Effector memory CD8-positive, alpha-beta T cell (primary cell): Measurements from ENCODE around the gene MOXD1.
A peak's percentile ranks its signal among the peaks of the same experiment; 100 is the strongest.

Experiments used
- ATAC-seq: fragments of 150-1000 bp; cut with Tn5 transposase; replicated peaks from 2 replicates; pipeline ENCODE4 v1.10.0; 2021; ENCODE audit warnings: mild to moderate bottlenecking, moderate library complexity
- DNase-seq, 3 experiments: peaks; one replicate each; pipeline ENCODE4 v3.0.0; 2021
- H3K27ac Mint-ChIP-seq, 2 donors: one replicate each; pipeline ENCODE4 v1.8.0; 2022; ENCODE audit warnings: mild to moderate bottlenecking in 2 of 2, mixed read lengths in 2 of 2, moderate library complexity in 2 of 2
- H3K27me3 Mint-ChIP-seq, 2 donors: one replicate each; pipeline ENCODE4 v1.8.0; 2022; ENCODE audit warnings: mixed read lengths in 2 of 2
- H3K36me3 Mint-ChIP-seq: one replicate; pipeline ENCODE4 v1.8.0; 2022; ENCODE audit warnings: mild to moderate bottlenecking, moderate library complexity, mixed read lengths; ENCODE audit not compliant: insufficient read depth
- H3K4me1 Mint-ChIP-seq, 2 donors: one replicate each; pipeline ENCODE4 v1.8.0; 2022; ENCODE audit warnings: low read depth in 2 of 2, mixed read lengths in 2 of 2
- H3K4me3 Mint-ChIP-seq, 2 donors: one replicate each; pipeline ENCODE4 v1.8.0; 2022; ENCODE audit warnings: mild to moderate bottlenecking in 2 of 2, mixed read lengths in 2 of 2, moderate library complexity in 2 of 2
- H3K9me3 Mint-ChIP-seq, 2 donors: one replicate each; pipeline ENCODE4 v1.8.0; 2022; ENCODE audit warnings: mixed read lengths in 2 of 2

MOXD1 gene

DNA sequence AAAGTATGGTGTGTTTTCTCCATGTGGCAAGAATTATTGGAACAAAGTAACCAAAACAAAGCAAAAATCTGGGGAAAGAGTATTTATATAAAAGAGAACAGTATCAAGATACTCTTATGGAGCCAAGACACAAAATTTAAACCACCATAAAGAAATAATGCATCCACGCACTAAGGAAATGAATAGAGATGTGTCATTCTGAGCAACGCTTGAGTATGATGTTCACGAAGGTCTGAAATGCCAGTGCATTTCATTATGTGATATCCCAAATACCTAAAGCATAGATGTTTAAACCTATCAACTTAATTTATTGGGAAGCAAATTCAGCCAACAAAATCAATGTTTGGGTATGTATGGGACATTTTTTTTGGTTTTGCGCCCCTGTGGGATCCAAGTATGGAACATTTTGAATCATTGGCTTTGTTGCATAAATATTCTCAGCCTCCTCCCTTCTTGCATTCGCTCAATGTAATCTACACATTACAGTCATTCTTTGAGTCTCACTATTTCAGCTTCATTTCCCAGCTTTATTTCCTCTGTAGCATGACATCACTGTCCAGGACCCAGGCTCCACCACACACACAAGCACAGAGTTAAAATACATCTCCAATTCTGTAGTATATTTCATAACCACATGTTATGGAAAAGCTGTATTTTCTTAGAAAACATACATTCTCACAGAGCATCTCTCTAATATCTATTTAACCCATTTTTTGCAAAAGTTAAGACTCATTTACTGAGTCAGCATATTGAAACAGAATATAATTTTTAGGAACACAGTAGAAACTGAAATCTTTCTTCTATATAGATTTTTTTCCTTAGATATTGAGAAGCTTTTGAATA lies 11.6 kb upstream of the MOXD1 start:
- ATAC-seq, result no peak
- H3K4me3 Mint-ChIP-seq, result no peak overlapping the region
- peaks cover 0 to under 1% of the 10 kb centered on the region in 2 donors for H3K9me3 Mint-ChIP-seq
- no peak for DNase-seq
- no peaks in the 10 kb centered on the region for H3K36me3 Mint-ChIP-seq
- peaks cover 11 to 33% of the 10 kb centered on the region in 2 donors for H3K27me3 Mint-ChIP-seq
- no peaks in the 10 kb centered on the region for H3K4me1 Mint-ChIP-seq
- H3K27ac Mint-ChIP-seq, result no peak overlapping the region

DNA sequence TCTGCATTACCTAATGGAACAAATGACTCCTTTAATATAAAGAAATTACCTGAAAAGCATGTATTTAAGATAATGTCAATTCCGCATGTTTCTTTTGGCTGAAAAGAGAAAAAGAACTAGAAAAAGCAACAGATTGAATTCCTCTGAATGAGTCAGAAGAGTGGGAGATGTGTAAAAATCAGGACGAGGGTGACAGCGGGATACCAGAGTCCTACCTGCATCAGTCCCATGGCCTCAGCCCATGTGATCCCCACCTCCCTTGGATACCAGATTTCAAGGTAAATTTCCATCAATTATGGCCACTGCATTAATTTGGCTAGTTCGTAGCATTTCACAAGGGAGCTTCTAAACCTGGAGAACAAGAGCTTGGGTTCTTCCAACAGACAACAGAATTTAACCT lies 10.0 kb upstream of the MOXD1 start:
- H3K9me3 Mint-ChIP-seq, result no peaks in the 10 kb centered on the region
- H3K27ac Mint-ChIP-seq, result no peak overlapping the region
- DNase-seq (no peak), ATAC-seq (no peak)
- no peaks in the 10 kb centered on the region for H3K36me3 Mint-ChIP-seq
- H3K4me3 Mint-ChIP-seq, result no peak overlapping the region
- no peaks in the 10 kb centered on the region for H3K4me1 Mint-ChIP-seq
- H3K27me3 Mint-ChIP-seq, result peaks cover 13 to 26% of the 10 kb centered on the region in 2 donors

DNA sequence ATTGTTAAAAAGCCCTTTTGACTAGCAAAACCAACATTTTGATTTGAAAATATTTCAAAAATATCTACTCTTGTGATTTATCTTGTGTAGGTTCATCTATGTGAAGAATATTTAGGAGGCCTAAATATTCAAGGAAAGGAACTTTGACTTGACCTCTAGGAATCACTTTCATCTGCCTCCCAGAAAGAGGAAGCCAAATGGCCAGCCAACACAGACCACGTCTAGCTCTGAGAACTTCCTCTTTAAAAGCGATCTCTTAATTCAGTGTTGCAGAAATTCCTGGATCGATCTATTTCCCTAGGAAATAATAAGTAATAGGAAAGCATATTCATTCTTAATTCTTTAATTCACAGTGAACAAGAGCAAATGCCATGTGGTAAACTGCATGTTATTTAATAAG lies 9.6 kb upstream of the MOXD1 start:
- H3K9me3 Mint-ChIP-seq, result no peaks in the 10 kb centered on the region
- peaks cover 18 to 24% of the 10 kb centered on the region in 2 donors for H3K27me3 Mint-ChIP-seq
- H3K4me1 Mint-ChIP-seq, result no peaks in the 10 kb centered on the region
- no peaks in the 10 kb centered on the region for H3K36me3 Mint-ChIP-seq
- no peak overlapping the region for H3K4me3 Mint-ChIP-seq
- no peak overlapping the region for H3K27ac Mint-ChIP-seq
- ATAC-seq (no peak), DNase-seq (no peak)

DNA sequence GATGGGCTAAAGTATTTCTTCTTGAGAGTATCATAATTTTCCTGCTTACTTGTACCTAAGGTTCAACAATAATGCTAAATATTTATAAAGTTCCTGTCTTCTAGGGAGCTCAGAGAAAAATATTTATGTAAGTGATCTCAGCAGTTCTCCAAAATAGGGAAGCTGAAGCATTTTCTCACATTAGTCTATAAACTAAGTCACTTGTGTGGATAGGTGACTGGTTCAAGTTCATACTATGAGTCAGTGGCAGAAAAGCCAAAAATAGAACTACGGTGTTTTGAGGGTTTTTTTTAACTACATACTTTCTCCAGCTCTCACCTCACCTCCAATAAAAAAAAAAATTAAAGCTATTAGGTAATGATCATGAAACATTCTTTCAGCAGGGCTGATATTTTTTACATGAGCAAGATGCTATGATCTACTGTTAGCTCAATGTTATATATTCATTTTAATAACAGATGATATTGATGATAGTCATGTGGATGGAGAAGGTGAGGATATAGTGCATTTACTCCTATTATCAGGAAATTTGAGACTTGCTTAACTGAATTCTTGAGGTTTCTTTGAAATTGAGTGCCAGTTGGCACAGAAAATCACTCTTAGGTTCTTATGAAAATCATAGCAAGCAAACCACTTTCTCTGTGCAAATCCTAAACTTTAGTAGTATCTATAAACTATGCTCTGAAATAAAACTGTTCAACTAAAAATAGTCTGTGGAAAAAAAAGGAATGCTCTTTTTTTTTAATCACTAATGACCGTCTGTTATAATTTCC lies 4.1 kb upstream of the MOXD1 start:
- ATAC-seq (no peak), DNase-seq (no peak)
- Mint-ChIP-seq H3K4me1 (peaks cover 0 to 5% of the 10 kb centered on the region in 2 donors), H3K27me3 (peaks cover 41 to 43% of the 10 kb centered on the region in 2 donors), H3K27ac (no peak overlapping the region), H3K4me3 (no peak overlapping the region), H3K9me3 (no peaks in the 10 kb centered on the region), H3K36me3 (no peaks in the 10 kb centered on the region)

DNA sequence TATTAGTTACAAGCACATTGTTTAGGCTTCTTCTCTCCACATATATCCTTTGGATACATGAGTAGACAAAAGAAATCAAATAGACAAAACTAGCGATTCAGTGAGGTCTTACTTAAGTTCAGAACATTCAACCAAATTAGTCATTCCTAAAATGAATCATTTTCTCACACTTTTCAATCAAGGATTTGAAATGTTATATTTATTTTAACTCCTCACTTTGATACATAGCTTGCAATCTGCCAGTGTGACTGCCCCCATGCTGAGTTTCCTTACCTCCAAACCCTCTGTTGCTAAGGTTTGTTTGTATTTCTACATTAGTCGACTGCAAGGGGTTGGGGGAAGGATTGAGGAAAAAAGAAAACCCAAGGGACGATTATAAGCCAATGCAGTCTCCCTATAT lies 3.5 kb upstream of the MOXD1 start:
- no peak overlapping the region for H3K4me3 Mint-ChIP-seq
- ATAC-seq (no peak), DNase-seq (no peak)
- H3K27me3 Mint-ChIP-seq, result peaks cover 47% of the 10 kb centered on the region in 2 donors
- H3K27ac Mint-ChIP-seq, result no peak overlapping the region
- H3K36me3 Mint-ChIP-seq, result no peaks in the 10 kb centered on the region
- H3K9me3 Mint-ChIP-seq, result no peaks in the 10 kb centered on the region
- H3K4me1 Mint-ChIP-seq, result peaks cover 0 to 5% of the 10 kb centered on the region in 2 donors

DNA sequence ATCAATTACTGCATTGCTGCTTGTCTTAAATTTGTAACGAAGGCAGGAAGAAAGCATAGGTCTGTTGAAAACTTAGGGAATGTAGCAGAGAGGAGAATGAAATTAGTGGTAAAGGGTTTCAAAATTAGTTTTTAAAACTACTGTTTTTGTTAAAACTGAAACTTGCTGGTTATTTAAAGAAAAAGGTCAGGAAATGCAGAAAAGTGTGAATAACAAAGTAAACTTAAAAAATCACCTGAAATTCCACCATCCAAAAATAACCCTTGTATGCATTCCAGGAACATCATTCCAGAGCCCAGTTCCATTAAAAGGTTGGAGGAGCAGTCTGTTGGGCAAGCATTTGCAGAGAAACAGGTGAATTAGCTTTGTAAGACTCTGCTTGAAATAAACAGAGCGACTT lies 3.1 kb upstream of the MOXD1 start:
- no peak overlapping the region for H3K27ac Mint-ChIP-seq
- no peak for DNase-seq
- no peaks in the 10 kb centered on the region for H3K9me3 Mint-ChIP-seq
- H3K36me3 Mint-ChIP-seq, result no peaks in the 10 kb centered on the region
- H3K27me3 Mint-ChIP-seq, result peaks cover 47% of the 10 kb centered on the region in 2 donors
- ATAC-seq, result no peak
- peaks cover 0 to 5% of the 10 kb centered on the region in 2 donors for H3K4me1 Mint-ChIP-seq
- H3K4me3 Mint-ChIP-seq, result no peak overlapping the region

DNA sequence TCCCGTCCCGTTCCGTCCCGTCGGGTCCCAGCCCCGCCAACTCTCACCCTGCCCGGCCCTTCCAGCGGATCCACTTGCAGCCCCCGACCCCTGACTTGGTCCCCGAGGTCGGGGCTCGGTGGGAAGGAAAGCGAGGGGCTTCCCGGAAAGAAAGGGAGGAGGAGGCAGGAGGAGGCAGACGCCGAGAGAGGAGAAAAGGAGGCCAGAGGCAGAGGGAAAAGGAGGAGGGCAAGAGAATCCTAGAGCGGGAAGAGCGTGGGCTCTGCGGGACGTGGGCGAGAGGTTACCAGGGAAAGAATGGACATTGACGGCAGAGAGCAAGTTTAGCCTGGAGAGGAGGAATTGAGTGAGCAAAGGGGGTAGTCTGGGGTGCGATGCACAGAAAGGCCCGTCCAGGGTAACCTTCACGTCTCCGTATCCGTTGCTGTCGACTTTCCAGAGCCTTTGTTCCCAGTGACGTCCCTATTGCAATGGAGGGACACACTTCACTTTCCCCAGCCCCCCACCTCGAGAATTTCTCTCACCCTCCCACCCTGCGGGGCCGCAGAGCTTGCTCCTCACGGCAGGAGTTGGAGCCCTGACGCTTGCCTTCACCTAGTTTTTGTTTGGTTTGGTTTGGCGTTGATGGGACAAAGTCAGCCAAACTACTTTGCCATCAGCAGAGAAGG lies 477 bp upstream of the MOXD1 start:
- ATAC-seq, result no peak
- Mint-ChIP-seq H3K36me3 (no peaks in the 10 kb centered on the region), H3K27ac (no peak overlapping the region), H3K27me3 (peaks cover 47% of the 10 kb centered on the region in 2 donors), H3K4me3 (peak overlapping the region in 1 of 2 donors; percentile 51), H3K9me3 (no peaks in the 10 kb centered on the region), H3K4me1 (peaks cover 0 to 5% of the 10 kb centered on the region in 2 donors)
- no peak for DNase-seq

DNA sequence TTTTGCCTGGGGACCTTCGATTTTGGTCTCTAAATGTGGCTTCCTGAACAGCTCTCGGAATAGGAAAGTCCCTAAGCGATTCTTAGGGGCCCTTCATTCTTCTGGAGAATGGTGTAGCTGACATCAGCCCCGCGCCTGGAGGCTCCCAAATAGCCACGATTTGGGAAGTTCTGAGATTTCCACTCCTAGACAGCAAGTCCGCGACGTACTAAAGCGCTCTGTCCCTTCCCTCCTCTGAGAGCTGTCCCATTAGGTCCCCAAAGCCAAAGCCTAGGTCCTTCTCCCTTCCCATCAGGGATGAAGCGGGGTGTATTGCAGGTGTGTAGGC lies 756 bp downstream of the MOXD1 start:
- H3K4me3 Mint-ChIP-seq, result peak overlapping the region; percentile 52 to 76
- H3K27ac Mint-ChIP-seq, result no peak overlapping the region

DNA sequence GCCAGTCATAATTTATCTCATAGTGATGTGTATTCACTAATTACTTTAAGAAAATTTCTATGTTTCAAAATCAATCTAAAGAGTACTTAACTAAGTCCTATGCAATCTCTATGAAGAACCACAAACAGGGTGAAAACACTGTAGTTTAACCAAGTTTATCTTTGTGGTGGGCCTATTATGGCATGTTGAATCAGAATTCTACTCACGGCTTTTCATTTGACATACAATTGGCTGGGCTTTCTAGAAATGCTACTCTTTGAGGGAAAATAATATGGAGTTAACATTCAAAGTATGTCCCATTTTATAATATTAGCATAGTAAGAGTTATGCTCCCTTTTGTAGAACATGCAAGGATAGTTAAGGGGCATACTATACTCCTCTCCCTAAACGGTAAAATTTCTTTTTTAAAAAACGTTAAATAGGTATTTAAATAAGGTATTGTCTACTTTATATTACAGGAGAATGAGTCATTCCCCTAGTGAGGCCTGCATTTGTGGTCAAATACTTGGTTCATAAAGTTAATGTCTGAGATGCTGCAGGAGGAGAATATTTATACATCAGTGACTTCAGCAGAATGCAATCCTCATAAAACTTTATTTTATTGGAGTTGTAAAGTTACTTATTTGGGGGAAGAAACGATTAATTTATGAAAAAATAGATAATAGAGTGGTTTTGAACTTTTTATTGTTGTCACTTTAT lies 1.8 kb downstream of the MOXD1 start:
- ATAC-seq (no peak), DNase-seq (no peak)
- Mint-ChIP-seq H3K4me3 (no peak overlapping the region), H3K4me1 (peaks cover 0 to 5% of the 10 kb centered on the region in 2 donors), H3K27me3 (peaks cover 43 to 47% of the 10 kb centered on the region in 2 donors), H3K9me3 (peaks cover 0 to 5% of the 10 kb centered on the region in 2 donors), H3K36me3 (no peaks in the 10 kb centered on the region), H3K27ac (no peak overlapping the region)

More for the DNA sequence above, 756 bp downstream of the MOXD1 start:
- DNase-seq, result no peak
- peaks cover 39 to 47% of the 10 kb centered on the region in 2 donors for H3K27me3 Mint-ChIP-seq
- H3K36me3 Mint-ChIP-seq, result no peaks in the 10 kb centered on the region
- ATAC-seq, result no peak
- no peaks in the 10 kb centered on the region for H3K9me3 Mint-ChIP-seq
- peaks cover 0 to 5% of the 10 kb centered on the region in 2 donors for H3K4me1 Mint-ChIP-seq

DNA sequence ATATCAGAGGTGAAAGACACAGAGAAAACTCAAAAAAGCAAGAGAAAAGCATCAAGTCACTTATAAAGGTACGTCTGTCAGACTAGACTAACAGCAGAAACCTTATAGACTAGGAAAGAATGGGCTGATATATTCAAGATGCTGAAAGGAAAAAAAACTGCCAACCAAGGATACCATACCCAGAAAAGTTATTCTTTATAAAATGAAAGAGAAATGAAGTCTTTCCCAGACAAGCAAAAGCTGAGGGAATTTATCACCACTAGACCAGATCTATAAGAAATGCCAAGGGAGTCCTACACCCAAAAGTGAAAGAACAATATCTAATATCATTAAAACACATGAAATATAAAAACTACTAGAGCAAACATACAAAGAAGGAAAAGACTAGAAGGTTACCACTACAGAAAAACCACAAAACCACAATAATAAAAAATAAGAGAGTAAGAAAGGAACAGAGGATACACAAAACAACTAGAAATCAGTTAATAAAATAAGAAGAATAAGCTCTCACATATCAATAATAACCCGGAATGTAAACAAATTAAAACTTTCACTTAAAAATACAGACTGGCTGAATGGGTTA lies 6.2 kb downstream of the MOXD1 start:
- DNase-seq, result no peak
- no peaks in the 10 kb centered on the region for H3K36me3 Mint-ChIP-seq
- H3K27me3 Mint-ChIP-seq, result peaks cover 24 to 32% of the 10 kb centered on the region in 2 donors
- peaks cover 6 to 13% of the 10 kb centered on the region in 2 donors for H3K9me3 Mint-ChIP-seq
- no peak overlapping the region for H3K27ac Mint-ChIP-seq
- ATAC-seq, result no peak
- no peak overlapping the region for H3K4me3 Mint-ChIP-seq
- H3K4me1 Mint-ChIP-seq, result no peaks in the 10 kb centered on the region

DNA sequence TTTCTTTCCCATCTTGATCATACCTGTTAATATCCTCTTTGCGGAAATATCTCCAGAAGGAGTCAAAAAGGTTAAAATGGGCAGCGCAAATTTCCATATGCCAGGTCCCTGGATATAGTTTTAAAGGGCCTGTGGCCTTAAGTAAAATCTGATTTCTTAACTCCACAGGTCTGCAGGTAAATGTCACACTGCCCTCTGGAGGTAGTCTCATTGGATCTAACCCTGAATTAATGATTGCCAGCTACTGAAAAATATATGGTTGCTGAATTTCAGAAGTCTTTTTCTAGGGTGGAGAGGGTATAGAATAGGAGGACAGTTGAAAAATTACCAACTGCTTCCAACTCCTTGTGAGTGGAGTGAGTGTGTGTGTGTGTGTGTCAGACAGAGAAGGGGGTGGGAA lies 8.5 kb downstream of the MOXD1 start:
- Mint-ChIP-seq H3K27me3 (peaks cover 22 to 31% of the 10 kb centered on the region in 2 donors), H3K4me3 (no peak overlapping the region), H3K36me3 (no peaks in the 10 kb centered on the region), H3K9me3 (peaks cover 6 to 13% of the 10 kb centered on the region in 2 donors), H3K4me1 (no peaks in the 10 kb centered on the region), H3K27ac (no peak overlapping the region)
- ATAC-seq, result no peak
- no peak for DNase-seq

DNA sequence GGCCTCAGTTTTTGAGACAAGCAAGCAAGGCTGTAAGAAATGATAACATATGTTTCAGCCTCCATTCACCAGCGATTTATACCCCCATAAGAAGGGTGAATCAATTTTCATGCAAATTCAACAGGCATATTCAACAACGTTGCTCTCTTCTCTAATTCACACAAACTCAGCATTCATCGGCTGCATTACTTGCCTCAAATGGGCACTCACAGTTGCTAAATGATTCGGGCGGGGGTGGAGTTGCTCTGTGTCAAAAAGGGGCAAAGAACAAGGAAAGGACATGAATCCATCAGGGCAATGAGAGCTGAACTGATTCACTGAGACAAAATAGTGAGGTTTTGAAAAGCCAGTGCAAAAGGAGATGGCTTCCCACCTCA lies 9.0 kb downstream of the MOXD1 start:
- ATAC-seq (no peak), DNase-seq (no peak)
- H3K27ac Mint-ChIP-seq, result no peak overlapping the region
- peaks cover 22 to 31% of the 10 kb centered on the region in 2 donors for H3K27me3 Mint-ChIP-seq
- H3K36me3 Mint-ChIP-seq, result no peaks in the 10 kb centered on the region
- H3K9me3 Mint-ChIP-seq, result peaks cover 6 to 13% of the 10 kb centered on the region in 2 donors
- no peak overlapping the region for H3K4me3 Mint-ChIP-seq
- no peaks in the 10 kb centered on the region for H3K4me1 Mint-ChIP-seq
